ENCODE results near the gene THAP2. TPM values are rescaled to one million over a fixed set of nuclear protein-coding genes. Genes with fewer than 3 reads are reported as not detected.

Gene THAP2
- total and polyA plus RNA-seq, 2 experiments from 2014 or later, result 4.7 to 16.5 TPM

GRCh38 chr12:71641390-71641789, 22.7 kb upstream of the THAP2 start:
- H3K4me1 Mint-ChIP-seq, result no peaks in the 10 kb centered on the region

More at GRCh38 chr12:71641390-71641789, 22.7 kb upstream of the THAP2 start:
- no peak for ATAC-seq
- Mint-ChIP-seq H3K27me3 (ENCODE audit: insufficient read depth, low read depth, poor library complexity) (no peaks in the 10 kb centered on the region), H3K4me3 (no peak overlapping the region), H3K9me3 (no peaks in the 10 kb centered on the region), H3K27ac (no peak overlapping the region), H3K36me3 (ENCODE audit: low read depth) (peaks cover 54% of the 10 kb centered on the region)
- no peaks in the 10 kb centered on the region for H3F3A ChIP-seq (replicated peaks; ENCODE audit: low read depth)
- H3K79me2 ChIP-seq (replicated peaks; ENCODE audit: insufficient read depth), result no peaks in the 10 kb centered on the region
- H3K27ac ChIP-seq (ENCODE audit: low read depth), result no peak overlapping the region
- H3K9me2 ChIP-seq (ENCODE audit: insufficient read depth), result no peaks in the 10 kb centered on the region
- H3K4me2 ChIP-seq, result no peak overlapping the region
- H3K27me3 ChIP-seq (ENCODE audit: insufficient read depth), result no peaks in the 10 kb centered on the region
- peaks cover 5% of the 10 kb centered on the region; the same call in 1 of the 2 replicates for H4K20me1 ChIP-seq (replicated peaks; ENCODE audit: insufficient read depth)
- no peaks in the 10 kb centered on the region for H3K4me1 ChIP-seq (ENCODE audit: insufficient read depth)
- DNase-seq (ENCODE audit: low spot score), result no peak
- H3K4me3 ChIP-seq, result no peak overlapping the region
- no peak overlapping the region for H2AFZ ChIP-seq
- peaks cover 47% of the 10 kb centered on the region for H3K36me3 ChIP-seq (ENCODE audit: insufficient read depth)
- no peak for TF ChIP-seq JUNB (IDR thresholded peaks at IDR 0.05; ENCODE audit: unreplicated experiment)
- TF ChIP-seq ZNF462 (CRISPR knock-in tag; IDR thresholded peaks at IDR 0.05), result no peak
- no peak for TF ChIP-seq POLR2AphosphoS5 (IDR thresholded peaks at IDR 0.05; ENCODE audit: low read depth)
- no peak for TF ChIP-seq REST (IDR thresholded peaks at IDR 0.05; ENCODE audit: unreplicated experiment)
- no peak for TF ChIP-seq ZNF114 (CRISPR knock-in tag; IDR thresholded peaks at IDR 0.05)
- TF ChIP-seq NANOG (IDR thresholded peaks at IDR 0.05; ENCODE audit: borderline replicate concordance), result no peak
- no peak for TF ChIP-seq ZNF331 (CRISPR knock-in tag; IDR thresholded peaks at IDR 0.05; ENCODE audit: low read depth)
- TF ChIP-seq CREB1 (CRISPR knock-in tag; IDR thresholded peaks at IDR 0.05; ENCODE audit: low read depth), result no peak
- TF ChIP-seq EZH2phosphoT487 (IDR thresholded peaks at IDR 0.05; ENCODE audit: unreplicated experiment), result no peak
- TF ChIP-seq STAT1 (IDR thresholded peaks at IDR 0.05; ENCODE audit: unreplicated experiment), result no peak
- TF ChIP-seq CTCF (conservative IDR thresholded peaks at IDR 0.05; ENCODE audit: low read depth in 2 of 2), result no peak
- no peak for TF ChIP-seq EZH2 (IDR thresholded peaks at IDR 0.05; ENCODE audit: low read depth, unreplicated experiment)
- no peak for TF ChIP-seq ETS1 (IDR thresholded peaks at IDR 0.05)

Data from GM23338 (cell line).